Ovary (tissue), 3 donors: ENCODE results near the gene TRAPPC10.

ENCODE experiments used
- CTCF ChIP-seq, 3 donors: fragments of 450-650 bp in 2 of 3; fragments of 200-600 bp in 1 of 3; IDR thresholded peaks; one replicate each; pipeline versions ENCODE4 v1.5.1 to v1.8.0; 2016 to 2022; ENCODE audit warnings: antibody characterized with exemption in 3 of 3, mild to moderate bottlenecking in 1 of 3
- EP300 ChIP-seq: sonication (generic); formaldehyde crosslinking; IDR thresholded peaks from one replicate; pipeline ENCODE4 v1.6.1; 2017; ENCODE audit warnings: antibody characterized with exemption
- POLR2A ChIP-seq: fragments of 450-650 bp; IDR thresholded peaks from one replicate; pipeline ENCODE4 v1.6.1; 2017; ENCODE audit warnings: antibody characterized with exemption, mild to moderate bottlenecking, moderate library complexity
- donor health status: DM: no; HTN: no; CAD: no.

GRCh38 chr21:44027607-44028286, 15.6 kb downstream of the TRAPPC10 start:
- no peak for TF ChIP-seq CTCF (IDR thresholded peaks at IDR 0.05)
- no peak for TF ChIP-seq POLR2A
- TF ChIP-seq EP300 = no peak
